ENCODE measurements around the gene CARMIL1.

The CARMIL1 gene

GRCh38 chr6:25340431-25341202 lies 61.4 kb downstream of the CARMIL1 start:
- no peak for DNase-seq

- DNase-seq = no peak
These were observed 62.0 kb downstream of the CARMIL1 start for GRCh38 chr6:25341203-25341552.

GRCh38 chr6:25341923-25342619 lies 62.9 kb downstream of the CARMIL1 start:
- DNase-seq = no peak

GRCh38 chr6:25342802-25343201 lies 63.6 kb downstream of the CARMIL1 start:
- DNase-seq = no peak

GRCh38 chr6:25343984-25344383 lies 64.8 kb downstream of the CARMIL1 start:
- no peak for DNase-seq

- DNase-seq = no peak
These were observed 65.7 kb downstream of the CARMIL1 start for GRCh38 chr6:25344827-25345226.

GRCh38 chr6:25346064-25346463 lies 66.9 kb downstream of the CARMIL1 start:
- no peak for DNase-seq

GRCh38 chr6:25350573-25350972 lies 71.4 kb downstream of the CARMIL1 start:
- DNase-seq = no peak

- no peak for DNase-seq
These were observed 72.3 kb downstream of the CARMIL1 start for GRCh38 chr6:25351485-25351884.

- DNase-seq = no peak
These were observed 73.1 kb downstream of the CARMIL1 start for GRCh38 chr6:25352285-25352684.

- no peak for DNase-seq
These were observed 75.1 kb downstream of the CARMIL1 start for GRCh38 chr6:25354078-25354932.

GRCh38 chr6:25359191-25359861 lies 80.2 kb downstream of the CARMIL1 start:
- DNase-seq = no peak

- no peak for DNase-seq
These were observed 80.7 kb downstream of the CARMIL1 start for GRCh38 chr6:25359891-25360290.

GRCh38 chr6:25360621-25361020 lies 81.4 kb downstream of the CARMIL1 start:
- no peak for DNase-seq

GRCh38 chr6:25363427-25363826 lies 84.3 kb downstream of the CARMIL1 start:
- no peak for DNase-seq

- DNase-seq = no peak
These were observed 86.0 kb downstream of the CARMIL1 start for GRCh38 chr6:25365154-25365553.

- no peak for DNase-seq
These were observed 87.8 kb downstream of the CARMIL1 start for GRCh38 chr6:25366903-25367545.

GRCh38 chr6:25369036-25369432 lies 89.9 kb downstream of the CARMIL1 start:
- DNase-seq = no peak

GRCh38 chr6:25369433-25370177 lies 90.4 kb downstream of the CARMIL1 start:
- DNase-seq = no peak

- no peak for DNase-seq
These were observed 91.2 kb downstream of the CARMIL1 start for GRCh38 chr6:25370178-25371036.

GRCh38 chr6:25371037-25371347 lies 91.8 kb downstream of the CARMIL1 start:
- DNase-seq = no peak
